GM21619 (cell line): ENCODE results near the gene SAMD8.

Source experiments
- ATAC-seq: cut with Tn5 transposase; IDR thresholded peaks from one replicate; pipeline ENCODE4 v1.9.1; 2021; ENCODE audit not compliant: unreplicated experiment

The SAMD8 gene

DNA sequence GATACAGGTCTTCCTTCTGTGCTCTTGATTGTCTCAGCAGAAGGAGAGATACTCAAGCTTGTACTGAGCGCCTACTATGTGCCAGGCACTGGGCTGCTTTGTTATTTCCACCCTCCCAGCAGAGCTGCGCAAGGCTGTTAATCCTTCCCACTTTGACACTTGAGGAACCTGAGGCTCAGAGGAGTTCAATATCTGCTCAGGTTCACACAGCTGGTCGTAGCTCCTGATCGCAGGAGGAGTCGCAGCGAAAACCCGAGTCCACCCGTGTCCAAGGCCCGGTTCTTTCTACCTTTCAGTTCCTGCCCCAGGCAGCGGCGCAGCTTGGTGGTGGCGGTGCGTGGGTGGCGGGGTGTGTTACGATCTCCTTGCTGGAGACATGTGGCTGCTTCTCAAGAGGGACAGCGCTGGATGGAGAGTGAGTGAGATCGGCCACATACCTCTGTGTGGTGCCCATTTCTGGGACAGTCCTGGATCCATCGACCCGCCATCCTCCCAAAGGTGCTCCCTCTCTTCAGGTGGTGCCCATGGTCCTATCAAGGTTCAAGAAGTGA is 26.5 kb upstream of the SAMD8 start:
- ATAC-seq, result no peak

GRCh38 chr10:75086278-75086934 is 25.1 kb upstream of the SAMD8 start:
- no peak for ATAC-seq

DNA sequence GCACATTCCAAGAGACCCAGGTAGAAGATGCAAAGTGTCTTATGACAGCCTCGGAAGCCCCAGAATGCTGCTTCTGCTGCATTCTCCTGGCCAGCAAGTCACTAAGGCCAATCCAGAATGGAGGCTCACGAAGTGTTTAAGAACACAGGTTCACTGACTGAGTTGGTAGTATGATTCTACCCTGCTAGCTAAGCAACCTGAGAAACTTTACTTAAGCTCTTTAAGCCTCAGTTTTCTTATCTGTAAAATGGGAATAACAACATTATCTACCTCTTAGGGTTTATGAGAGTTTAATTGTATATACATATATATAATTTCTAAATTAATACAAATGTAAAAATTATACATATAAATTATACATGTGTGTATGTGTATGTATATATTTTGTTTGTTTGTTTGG is 22.8 kb upstream of the SAMD8 start:
- ATAC-seq, result no peak

DNA sequence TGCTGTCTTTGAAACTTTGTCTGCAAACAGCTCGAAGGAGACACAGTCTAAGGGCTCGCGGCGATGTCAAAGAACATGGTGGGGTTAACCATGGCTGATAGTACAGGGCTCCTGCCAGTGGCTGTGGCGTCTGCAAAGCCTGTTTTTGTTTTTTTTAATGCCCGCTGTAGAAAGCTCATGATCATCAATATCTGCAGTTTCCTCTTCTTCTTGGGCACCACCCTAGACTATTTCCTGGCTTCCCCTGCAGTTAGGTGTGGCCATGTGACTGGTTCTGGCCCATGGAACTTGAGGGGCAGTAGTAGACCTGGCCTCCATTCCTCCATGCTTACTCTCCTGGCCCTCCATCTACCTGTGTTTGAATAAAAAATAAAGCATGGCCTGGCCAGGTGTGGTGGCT is 21.8 kb upstream of the SAMD8 start:
- no peak for ATAC-seq

DNA sequence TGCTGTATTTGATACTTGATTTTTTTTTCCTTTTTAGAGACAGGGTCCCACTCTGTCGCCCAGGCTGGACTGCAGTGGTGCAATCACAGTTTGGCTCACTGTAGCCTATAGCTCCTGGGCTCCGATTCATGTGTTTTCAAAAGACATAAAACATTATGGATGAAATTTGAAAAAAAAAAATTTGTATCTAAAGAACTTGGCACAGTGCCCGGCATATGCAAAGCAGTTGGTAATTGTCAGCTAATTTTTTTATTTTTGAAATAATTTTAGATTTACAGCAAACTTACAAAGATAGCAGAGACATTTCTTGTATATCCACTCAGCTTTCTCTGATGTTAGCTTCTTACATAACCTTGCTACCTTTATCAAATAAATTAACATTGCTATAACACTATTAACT is 20.3 kb upstream of the SAMD8 start:
- ATAC-seq, result no peak

GRCh38 chr10:75094465-75094864 is 17.0 kb upstream of the SAMD8 start:
- ATAC-seq, result no peak

GRCh38 chr10:75095631-75096030 is 15.8 kb upstream of the SAMD8 start:
- ATAC-seq, result no peak

DNA sequence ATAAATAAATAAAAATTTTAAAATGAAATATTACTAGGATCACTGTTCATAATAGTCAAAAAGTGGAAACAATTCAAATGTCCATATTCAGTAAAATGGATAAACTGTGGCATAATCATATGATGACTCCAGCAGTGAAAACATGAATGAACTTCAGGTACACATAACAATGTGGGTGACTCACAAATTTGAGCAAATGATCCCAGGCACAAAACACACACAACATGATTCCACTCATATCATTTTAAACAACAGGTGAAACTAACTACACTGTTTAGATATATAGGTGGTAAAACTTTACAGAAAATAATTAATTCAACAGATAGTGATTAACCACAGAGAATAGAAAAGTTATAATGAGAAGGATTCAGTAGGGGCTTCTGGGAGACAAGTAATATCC is 14.7 kb upstream of the SAMD8 start:
- ATAC-seq, result no peak

DNA sequence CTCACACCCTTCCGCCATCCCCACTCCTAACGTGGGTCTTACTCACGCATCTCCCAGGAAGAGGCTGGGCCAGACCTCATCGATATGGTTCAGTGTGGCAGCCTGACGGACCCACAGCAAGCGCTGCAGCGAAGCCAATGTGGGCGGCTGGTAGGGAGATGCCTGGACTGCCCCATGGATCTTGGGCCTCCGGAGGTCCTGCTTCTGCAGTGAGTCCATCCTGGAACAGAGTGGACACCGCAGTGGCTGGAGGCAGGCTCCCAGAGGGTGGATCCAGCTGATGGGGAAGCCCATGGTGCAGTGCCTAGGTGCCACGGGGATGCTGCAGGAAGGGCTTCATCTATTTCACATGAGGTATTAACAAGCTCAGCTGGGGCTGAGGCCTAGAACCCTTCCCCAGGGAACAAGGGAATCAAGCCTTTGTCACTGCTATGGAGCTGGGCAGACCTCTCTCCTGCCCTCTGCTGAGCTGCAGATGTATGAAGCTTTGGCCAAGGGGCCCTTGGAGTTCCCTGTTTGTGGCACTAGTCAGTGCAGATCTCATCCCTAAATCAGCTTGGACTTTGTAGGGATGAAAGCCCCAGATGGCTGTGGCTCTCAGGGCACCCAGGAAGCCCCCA is 13.7 kb upstream of the SAMD8 start:
- ATAC-seq, result no peak

DNA sequence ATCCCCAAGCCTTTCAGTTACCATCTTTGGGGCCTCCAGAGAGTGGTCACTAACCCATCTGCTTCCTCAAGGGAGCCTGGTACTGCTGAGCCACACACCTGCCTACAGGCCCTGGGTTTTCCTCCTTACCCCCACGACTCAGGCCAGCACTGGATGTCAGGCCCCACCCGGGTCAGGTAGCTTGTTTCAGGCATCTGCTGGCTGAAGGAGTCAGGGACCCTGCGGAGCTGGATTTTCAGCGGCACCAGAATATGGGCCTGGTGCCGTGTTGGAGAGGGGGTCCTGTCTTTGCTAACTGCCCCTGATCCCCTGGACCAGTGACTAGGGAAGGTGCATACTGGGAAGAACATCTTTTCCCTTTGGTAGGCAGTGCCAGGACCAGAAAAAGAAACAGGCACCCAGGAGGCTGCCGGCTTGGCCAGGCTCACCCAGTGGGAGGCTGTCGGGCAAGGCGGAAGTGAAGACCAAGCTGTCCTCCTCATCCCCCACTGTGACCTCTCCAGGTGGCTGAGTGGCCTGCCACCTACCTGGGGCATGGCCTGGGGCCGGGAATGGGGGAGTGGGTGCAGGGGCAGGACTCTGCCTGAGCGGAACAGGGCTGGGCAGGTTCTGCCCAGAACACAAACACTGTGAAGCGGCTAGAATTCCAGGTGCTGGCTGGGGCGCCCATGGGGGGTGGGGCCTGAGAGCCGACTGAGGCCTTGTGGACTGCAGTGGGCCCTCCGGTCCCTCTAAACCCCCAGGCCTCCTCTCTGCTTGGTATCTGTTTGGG is 12.4 kb upstream of the SAMD8 start:
- no peak for ATAC-seq

GRCh38 chr10:75099952-75100763 is 11.3 kb upstream of the SAMD8 start:
- ATAC-seq, result peak; percentile 61

DNA sequence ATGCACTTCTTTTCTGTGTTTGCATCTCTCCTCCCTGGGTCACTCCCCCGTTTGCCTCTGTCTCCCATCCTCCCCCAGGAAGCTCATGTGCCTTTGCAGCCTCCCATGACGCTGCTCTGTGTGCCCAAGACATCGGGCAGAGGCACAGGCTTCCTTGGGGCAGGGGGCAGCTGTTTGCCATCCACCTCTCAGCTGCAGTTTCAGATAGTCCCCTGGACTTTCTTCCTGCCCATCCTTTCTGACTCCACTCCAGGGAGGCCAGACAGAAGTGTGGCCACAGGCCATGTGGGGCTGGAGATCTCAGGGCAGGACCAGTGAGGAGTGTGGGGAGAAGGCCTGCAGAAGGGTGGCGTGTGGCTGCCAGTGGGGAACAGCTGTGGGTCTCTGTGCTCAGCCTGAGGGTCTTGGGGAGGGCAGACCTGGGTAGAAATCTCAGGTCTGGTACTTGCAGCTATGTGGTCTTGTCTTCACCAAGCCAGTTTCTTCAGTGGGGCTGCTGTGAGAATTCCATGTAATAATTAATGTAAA is 10.6 kb upstream of the SAMD8 start:
- ATAC-seq, result no peak

DNA sequence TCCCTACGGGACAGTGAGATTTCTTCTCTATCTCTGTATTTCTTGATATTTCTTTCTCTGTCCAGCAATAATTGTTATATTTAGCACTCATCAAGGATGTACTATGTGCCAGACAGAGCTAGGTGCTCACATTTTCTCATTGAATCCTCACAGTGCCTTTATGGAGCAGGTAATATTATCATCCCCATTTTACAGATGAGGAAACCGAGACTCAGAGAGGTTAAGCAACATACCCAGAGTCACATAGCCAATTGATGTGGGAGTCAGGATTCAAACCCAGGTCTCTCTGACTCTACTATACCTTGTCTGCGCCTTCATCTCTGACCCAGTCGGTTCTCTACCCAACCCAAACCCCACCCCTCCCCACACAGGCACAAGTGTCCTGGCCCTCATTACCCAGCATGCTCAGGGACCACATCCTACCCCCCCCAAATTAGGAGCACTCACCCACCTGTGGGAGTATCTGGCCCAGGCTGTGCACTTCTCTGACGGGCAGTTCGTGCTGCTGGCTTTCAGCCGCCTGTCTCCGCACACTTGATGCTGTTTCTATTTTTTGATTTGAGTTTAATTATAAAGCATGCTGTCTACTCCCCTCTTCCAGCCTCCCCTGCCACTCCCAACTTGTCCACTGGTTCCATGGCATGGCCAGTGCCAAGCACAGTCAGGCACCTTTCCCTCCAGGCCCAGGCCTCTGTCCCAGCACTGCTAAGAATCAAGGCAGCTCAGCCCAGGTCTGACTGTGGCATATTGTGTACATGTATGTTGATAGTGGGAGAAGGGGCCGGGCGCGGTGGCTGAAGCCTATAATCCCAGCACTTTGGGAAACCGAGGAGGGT is 9.8 kb upstream of the SAMD8 start:
- no peak for ATAC-seq

DNA sequence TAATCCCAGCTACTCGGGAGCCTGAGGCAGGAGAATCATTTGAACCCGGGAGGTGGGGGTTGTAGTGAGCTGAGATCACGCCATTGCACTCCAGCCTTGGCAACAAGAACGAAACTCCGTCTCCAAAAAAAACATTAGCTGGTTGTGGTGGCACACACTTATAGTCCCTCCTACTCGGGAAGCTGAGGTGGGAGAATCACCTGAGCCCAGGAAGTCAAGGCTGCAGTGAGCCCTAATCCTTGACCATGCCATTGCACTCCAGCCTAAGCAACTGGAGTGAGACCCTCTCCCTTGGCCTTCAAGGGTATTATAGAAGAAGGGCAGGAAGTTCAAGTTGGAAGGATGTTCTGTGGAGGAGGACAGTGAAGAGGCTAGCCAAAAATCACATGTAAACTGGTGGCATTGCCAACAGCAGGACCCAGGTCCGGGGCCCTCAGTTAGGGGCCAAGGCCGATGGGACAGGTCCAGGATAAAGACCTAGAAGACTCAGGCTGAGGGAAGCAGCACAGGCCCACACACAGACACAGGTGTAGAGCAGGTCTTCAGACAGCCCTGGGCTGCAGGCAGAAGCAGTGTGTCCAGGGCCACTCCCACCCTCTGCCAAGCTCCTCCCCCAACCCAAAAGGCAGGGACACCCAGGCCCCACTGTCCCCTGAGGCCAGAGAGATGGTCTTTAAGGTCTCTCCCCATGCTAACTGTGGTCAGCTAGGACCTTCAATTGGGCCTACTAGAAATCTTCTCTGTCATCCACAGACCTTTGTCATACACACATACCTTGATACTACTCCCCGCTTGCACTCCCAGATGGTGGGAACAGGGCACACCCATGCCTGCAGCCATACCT is 8.4 kb upstream of the SAMD8 start:
- ATAC-seq, result no peak

DNA sequence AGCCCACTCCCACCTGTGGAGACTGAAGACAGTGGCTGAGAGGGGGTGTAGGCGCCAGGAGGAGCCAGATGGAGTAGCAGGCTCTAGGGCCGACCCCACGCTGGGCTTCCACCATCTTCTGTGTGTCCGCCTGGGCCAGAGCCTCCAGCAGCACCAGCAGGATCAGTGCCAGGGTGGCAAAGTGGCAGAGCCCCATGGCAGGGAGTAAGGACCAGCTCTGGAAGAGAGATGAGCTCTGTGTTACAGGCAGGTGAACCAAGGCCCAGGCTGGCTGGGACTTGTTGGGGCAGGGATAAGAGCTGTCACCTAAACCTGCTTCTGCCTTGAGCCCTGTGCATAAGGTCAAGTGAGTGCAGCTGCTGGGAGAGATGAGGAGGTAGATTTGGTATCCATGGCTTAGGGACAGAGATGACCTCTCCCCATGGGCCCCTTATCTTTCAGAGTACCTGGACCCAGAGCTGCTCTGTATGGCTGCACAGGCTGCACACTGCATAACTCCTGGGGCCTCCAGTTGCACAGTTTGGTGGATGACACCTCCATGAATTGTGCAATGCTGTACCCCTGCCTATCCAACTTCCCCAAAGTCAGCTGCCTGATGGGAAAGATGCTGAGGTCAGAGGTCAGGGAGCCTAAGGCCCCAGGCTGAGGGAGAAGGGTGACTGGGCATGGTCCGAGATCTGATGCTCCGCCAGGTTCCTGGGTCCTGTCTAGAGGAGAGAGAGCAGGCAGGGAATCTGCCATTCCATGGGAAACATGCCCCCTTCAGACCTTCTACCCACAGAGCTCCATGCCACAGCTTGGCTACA is 7.4 kb upstream of the SAMD8 start:
- ATAC-seq, result no peak

DNA sequence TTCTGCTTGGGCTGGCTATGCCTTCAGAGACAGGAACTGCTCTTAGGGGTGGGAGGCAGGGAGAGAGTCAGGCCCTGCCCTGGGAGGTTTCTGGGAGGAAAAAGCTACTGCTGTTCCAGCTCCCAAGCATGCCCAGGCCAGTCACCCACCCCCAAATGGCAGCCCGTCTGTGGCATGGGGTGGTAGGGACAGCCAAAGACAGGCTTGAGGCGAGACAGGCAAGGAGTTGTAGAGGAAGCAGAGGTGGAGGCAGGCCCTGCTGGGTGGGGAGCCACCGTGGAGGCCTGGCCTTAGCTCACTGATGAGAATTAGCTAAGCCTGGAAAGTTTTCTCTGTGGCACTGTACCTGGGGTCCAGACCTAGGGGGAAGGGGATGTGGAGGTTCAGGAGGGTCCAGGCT is 6.6 kb upstream of the SAMD8 start:
- ATAC-seq, result no peak

- ATAC-seq, result no peak
These were observed 5.8 kb upstream of the SAMD8 start for GRCh38 chr10:75105576-75106197.

DNA sequence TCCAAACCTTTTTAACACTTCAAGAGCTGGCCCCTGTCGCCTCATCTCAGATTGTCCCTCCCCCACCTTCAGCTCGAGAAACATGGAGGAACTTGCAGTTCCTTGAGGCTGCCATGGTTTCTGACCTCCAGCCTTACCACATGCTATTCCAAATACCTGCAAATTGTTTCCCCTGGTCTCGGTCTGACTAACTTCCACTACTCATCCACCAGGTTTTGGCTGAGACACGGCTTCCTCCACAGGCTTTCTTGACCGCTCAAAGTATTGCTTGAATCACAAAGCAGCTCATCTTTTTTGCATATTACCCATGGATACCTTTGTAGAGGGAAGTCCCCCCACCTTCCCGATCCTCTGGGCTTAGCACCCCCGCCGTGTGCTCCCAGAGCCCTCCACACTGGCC is 5.2 kb upstream of the SAMD8 start:
- ATAC-seq, result no peak
